Measurements from ENCODE around the gene TMEM190. TPM values are rescaled to one million over a fixed set of nuclear protein-coding genes. Genes with fewer than 3 reads are reported as not detected.
A peak's percentile ranks its signal among the peaks of the same experiment; 100 is the strongest.
"Not testable (repeated sequence)": the region's sequence is repeated elsewhere in the genome, so short reads cannot be mapped to it uniquely, and the experiment has no call there.

Gene TMEM190
- total RNA-seq, 1 donor from 2014 or later = not detected

DNA sequence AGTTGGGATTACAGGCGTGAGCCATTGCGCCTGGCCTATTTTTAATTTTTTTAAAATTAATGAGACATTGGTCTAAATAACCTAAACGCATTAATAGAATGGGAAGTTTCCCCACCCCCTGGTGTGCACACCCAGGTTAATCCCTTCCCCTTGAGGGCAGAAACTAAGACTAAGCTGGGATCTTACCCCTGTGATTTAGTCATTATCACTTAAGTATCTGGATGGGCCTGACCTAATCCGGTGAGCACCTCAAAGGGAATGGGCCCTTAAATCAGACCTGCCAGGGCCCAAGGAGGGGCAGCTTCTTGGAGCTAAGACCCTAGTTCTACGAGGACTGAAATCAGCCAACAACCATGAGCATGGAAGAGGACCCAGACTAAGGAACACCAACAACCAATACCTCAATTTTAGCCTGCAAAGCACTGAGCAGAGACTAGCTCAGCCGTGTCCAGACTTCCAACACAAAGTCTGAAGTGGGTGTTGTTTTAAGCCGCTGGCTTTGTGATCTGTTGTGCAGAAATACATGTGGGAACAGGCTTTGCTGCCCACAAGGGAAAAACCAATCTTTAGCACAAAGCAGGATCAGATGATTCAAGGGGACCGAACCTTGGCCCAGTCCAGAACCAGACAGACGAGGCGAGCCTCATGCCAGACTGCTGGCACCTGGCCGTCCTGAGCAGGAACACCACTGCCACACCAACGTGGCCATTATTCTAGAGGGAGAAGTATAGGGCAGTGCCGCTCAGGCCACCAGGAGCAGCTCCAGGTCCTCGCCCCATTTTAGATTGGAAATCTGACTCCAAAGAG, 23.9 kb downstream of the TMEM190 start:
- ATAC-seq = no peak
- H3K4me3 ChIP-seq = no peak overlapping the region
- H3K27ac ChIP-seq = no peak overlapping the region
- TF ChIP-seq CTCF (IDR thresholded peaks at IDR 0.05) = no peak
- H3K27me3 ChIP-seq = no peaks in the 10 kb centered on the region
- H3K36me3 ChIP-seq = peaks cover 33% of the 10 kb centered on the region
- no peak for DNase-seq
- H3K4me1 ChIP-seq = peaks cover under 1% of the 10 kb centered on the region
- H3K9me3 ChIP-seq = no peaks in the 10 kb centered on the region
- intact Hi-C loops (cut with DNase I) = no loop called here

DNA sequence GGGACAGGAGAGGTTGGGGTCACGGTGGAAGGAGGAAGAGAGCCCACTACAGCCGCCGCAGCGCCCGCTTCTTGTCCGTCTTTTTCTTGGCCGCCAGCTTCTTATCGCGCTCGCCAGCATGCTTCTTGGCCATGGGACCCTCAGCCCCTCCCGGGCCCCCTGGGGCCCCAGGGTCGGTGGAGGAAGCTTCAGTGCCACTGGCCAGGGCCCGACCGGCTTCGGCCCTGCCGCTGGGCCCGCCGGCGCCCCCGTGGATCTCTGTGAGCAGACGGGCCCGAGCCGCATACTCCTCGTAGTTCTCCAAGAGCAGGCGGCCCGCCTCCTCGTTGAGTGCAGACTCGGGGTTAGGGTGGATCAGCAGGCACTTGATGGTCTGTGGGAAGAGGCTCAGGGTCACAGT, 24.8 kb downstream of the TMEM190 start:
- intact Hi-C loops (cut with DNase I); H3K4me1 ChIP-seq; DNase-seq; H3K9me3 ChIP-seq; ATAC-seq; H3K27me3 ChIP-seq; H3K4me3 ChIP-seq; H3K27ac ChIP-seq: not testable (repeated sequence)
- H3K36me3 ChIP-seq = peaks cover 33% of the 10 kb centered on the region

GRCh38 chr19:55402509-55402908, 25.9 kb downstream of the TMEM190 start:
- intact Hi-C loops (cut with DNase I) = no loop called here
- no peaks in the 10 kb centered on the region for H3K27me3 ChIP-seq
- H3K4me1 ChIP-seq = peaks cover 16% of the 10 kb centered on the region
- ATAC-seq = no peak
- peaks cover 33% of the 10 kb centered on the region for H3K36me3 ChIP-seq
- no peak overlapping the region for H3K27ac ChIP-seq
- no peak for TF ChIP-seq CTCF (IDR thresholded peaks at IDR 0.05)
- H3K4me3 ChIP-seq = no peak overlapping the region
- DNase-seq = no peak
- no peaks in the 10 kb centered on the region for H3K9me3 ChIP-seq

DNA sequence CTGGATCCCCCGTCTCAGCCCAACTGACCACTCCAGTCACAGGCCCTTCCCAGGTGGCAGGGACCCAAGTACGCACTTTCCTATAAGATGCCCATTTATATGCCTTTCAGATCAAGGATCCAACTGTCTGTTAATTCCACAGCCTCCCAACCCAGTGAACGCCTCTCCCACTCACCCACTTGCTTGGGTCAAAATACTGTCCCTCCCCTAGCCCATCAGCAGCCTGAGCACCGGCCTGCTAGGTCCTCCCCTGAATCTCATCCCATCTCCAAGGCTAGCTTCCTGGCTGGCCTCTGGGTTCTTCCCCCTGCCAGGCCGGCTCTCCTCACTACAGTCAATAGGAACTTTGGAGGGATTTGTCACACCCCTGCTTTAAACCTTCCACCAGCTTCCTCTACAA, 29.0 kb downstream of the TMEM190 start:
- no peak overlapping the region for H3K4me3 ChIP-seq
- no peaks in the 10 kb centered on the region for H3K9me3 ChIP-seq
- no peak for TF ChIP-seq CTCF (IDR thresholded peaks at IDR 0.05)
- H3K27ac ChIP-seq = no peak overlapping the region
- peaks cover 16% of the 10 kb centered on the region for H3K4me1 ChIP-seq
- no peak for DNase-seq
- intact Hi-C loops (cut with DNase I) = no loop called here
- H3K36me3 ChIP-seq = peaks cover 25% of the 10 kb centered on the region
- ATAC-seq = no peak
- H3K27me3 ChIP-seq = no peaks in the 10 kb centered on the region

DNA sequence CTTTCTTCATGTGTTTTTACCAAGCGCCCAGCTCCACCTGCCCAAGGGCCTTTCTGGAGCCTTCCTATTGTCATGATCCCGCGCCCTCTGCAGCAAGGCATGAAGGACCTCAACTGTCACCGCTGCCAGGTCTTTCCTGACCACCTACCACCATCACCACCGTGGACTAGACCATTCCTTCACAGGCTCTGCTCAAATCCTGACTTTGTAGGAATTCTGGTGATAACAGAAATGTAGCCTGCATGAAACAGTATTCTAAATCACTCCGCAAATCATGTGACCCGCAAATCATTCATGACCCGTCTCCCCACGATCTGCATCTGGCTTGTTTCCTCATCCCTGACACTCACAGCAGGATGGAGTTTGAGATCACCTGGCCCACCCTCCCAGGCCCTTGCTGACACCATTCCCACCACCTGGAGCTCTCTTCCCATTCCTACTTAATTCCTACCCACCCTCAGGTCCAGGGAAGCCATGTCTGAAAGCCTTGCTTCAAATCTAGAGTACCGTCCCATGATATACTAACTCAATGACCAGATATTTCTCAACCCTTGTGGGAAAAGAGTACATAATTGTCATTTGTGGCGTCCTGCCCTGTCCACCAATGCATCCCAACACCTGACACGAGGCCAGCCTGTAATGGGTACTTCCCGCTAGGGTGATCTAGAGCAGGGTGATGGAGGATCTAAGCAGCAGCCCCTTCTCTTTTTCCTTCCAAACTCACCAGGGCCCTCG, 29.6 kb downstream of the TMEM190 start:
- H3K36me3 ChIP-seq = peaks cover 20% of the 10 kb centered on the region
- DNase-seq = no peak
- no peak for ATAC-seq
- peak overlapping the region; percentile 68 for H3K4me3 ChIP-seq
- no peak overlapping the region for H3K27ac ChIP-seq
- no peaks in the 10 kb centered on the region for H3K9me3 ChIP-seq
- intact Hi-C loops (cut with DNase I) = no loop called here
- no peaks in the 10 kb centered on the region for H3K27me3 ChIP-seq
- H3K4me1 ChIP-seq = peaks cover 16% of the 10 kb centered on the region
- TF ChIP-seq CTCF (IDR thresholded peaks at IDR 0.05) = no peak

Data from upper lobe of right lung (tissue), 1 donor.